Activated T-cell treated with anti-CD3 and anti-CD28 coated beads, Interleukin-2, amount 50 U/mL, for 48 hours (primary cell): ENCODE data around the gene UBL4B.

Experiments
- DNase-seq, 2 experiments: peaks; one replicate each; pipeline ENCODE4 v3.0.0-alpha.2; 2020

The UBL4B gene

GRCh38 chr1:110118636-110119396 is 6.6 kb downstream of the UBL4B start:
- peak; percentile 32 to 43 for DNase-seq

- no peak for DNase-seq
Measured at GRCh38 chr1:110119843-110120242, 7.6 kb downstream of the UBL4B start.

DNA sequence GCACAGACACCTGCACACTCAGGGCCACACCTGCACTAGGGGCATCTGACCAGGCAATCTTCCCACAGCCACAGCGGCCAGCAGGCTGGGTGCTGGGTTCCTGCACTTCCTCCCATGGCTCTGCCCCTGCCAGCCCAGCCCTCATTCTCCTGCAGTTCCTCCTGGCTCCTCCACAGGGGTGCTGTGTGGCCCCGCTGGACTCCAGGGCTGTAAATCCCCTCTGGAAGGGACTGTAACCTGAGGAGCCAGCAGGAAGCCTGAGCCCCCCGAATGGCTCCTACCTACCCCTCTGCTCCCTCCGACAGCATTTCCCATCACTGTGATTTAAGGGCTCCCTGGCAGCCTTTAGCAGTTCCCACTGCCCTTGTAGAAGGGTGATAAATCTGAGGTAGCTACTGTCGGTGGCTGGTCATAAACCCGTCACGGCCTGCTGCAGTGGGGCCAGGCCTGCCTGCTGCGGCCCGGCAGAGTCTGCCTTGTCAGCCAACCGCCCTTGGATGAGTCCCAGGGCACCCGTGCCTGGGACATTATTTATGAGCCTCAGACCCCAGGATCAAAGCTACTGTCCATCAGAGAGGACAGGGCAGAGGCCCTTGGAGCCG is 8.8 kb downstream of the UBL4B start:
- DNase-seq, result no peak

GRCh38 chr1:110123224-110123623 is 11.0 kb downstream of the UBL4B start:
- no peak for DNase-seq

DNA sequence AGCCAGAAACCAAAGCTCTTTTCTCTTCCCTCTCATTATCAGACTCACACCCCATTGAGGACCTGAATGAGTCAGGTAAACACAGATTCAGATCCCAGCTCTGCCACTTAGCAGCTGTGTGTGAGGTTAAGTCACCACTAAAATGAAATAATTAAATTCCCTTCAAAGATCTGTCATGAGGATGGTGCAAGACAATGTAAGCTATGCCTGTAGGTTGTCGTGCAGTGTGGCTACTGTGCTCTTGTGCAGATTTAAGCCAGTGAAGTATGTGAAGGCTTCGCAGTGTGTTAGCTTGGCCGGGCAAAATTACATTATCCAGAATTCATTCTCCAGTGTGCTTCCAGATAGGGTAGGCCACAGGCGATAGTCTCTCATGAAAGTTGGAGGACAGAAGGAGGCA is 13.6 kb downstream of the UBL4B start:
- no peak for DNase-seq

- DNase-seq, result peak in 1 of 2 experiments; percentile 37
Measured at GRCh38 chr1:110130113-110130591, 17.9 kb downstream of the UBL4B start.

DNA sequence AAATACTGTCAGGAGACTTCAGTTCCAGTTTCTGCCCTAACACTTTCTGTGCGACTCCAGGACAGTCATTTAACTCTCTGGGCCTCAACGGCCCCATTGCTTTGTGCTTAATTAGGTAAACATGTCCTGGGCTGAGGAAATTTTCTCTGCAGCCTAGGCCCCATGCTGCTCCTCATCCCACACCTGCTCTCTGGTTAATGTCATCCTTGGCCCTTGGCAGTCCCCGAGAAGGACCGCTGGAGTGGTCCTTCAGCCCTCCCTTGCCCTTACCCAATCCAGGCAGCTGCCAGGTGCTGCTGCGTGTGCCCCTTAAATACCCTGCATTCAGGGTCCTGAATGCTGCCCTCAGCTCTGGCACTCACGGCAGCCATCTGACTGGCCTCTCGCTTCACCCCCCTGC is 18.7 kb downstream of the UBL4B start:
- no peak for DNase-seq

DNA sequence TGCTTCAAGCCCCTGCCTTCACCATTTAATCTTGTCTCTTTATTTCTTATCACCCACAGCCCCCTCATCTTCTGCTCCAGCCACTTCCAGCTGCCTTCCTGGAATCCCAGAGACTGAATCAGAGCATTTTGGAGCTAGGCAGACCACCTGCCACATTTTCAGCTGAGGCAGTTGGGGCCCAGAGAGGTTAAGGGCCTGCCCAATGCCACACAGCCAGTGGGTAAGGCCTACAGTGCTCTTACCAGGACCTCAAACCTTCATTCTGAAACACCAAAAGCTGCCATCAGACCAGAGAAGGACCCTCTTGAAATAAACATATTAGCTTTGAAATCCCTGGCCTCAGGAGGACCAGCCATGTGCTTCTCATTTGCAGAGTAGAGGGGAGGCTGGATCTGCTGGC is 20.4 kb downstream of the UBL4B start:
- DNase-seq, result no peak

GRCh38 chr1:110133436-110133835 is 21.2 kb downstream of the UBL4B start:
- no peak for DNase-seq

DNA sequence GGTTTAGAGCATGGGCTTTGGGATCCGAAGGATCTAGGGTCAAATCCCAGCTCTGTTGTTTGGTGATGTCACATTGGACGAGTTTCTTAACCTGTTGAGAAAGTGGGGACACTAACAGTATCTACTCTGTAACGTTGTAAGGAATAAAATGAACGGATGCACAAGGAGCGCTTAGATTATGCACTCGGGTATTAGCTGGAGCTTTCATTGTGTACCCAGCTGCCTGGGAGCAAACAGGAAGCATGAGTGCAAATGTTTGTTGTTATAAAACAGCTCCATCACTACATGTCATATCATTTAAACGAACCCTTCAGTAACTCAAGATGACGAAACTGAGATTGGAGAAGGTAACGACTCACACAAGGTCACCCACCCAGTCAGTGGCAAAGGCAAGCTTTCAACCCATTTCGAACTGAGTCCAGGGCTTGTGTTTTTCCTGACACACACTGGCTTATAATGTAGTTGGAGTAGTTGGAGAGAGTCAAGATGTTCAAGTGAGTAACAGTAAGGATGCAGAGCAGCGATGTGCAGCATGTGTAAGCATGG is 21.9 kb downstream of the UBL4B start:
- no peak for DNase-seq

- no peak for DNase-seq
Measured at GRCh38 chr1:110135246-110135645, 23.0 kb downstream of the UBL4B start.

GRCh38 chr1:110135666-110136065 is 23.4 kb downstream of the UBL4B start:
- no peak for DNase-seq

DNA sequence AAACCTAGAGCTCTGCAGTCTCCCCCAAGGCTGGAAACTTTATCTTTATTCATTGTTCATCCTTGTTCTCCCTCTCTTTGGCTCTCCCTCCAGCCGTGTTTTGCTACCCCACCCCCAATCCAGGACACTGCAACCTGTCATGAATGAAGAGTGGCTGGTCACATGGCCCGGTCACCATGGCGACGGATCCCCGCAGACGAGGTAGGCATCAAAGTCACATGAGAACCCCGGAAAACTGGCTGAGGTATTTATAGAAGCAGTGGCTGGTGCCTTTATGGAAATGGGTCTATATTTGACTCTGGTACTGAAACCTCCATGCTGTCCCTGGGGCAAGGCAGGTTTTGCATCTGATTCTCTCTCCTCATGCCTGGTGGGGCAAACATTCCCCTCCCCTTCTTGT is 24.7 kb downstream of the UBL4B start:
- DNase-seq, result peak in 1 of 2 experiments; percentile 37

DNA sequence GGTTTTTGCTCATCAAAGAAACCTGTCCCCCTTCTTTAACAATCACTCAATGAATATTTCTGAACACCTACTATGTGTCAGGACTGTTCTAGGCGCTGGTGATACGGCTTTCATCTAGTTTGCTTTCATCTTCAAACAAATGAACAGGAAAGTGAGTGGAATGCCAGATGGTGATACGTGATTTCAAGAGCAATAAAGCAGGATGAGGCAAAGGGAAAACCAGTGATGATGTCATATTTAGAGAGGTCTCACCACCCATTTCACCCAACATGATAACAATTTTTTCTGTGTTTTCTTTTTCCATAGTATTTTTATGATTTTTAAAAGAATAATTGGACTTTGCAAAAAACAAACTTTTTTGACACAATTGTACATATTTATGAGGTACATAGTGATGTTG is 26.7 kb downstream of the UBL4B start:
- no peak for DNase-seq

DNA sequence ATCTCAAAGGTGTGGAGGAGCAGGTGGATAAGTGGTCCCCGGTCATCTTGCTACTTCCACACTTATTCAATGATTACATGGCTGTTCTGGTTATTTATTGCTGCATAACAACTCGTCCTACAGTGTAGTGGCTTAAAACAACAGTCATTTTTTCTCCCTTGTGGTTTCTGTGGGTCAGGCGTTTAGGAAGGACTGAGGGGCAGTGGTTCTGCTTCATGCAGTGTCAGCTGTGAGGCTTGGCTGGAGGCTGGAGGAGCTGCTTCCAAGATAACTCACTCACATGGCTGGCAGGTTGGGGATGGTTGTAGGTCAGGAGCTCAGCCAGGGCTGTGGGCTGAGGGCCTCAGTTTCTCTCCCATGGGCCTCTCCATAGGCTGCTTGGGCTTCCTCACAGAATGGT is 32.1 kb downstream of the UBL4B start:
- DNase-seq, result no peak

- DNase-seq, result no peak
Measured at GRCh38 chr1:110148961-110149360, 36.7 kb downstream of the UBL4B start.

- peak; percentile 75 to 80 for DNase-seq
Measured at GRCh38 chr1:110150330-110151174, 38.3 kb downstream of the UBL4B start, which contains the start of gene SLC6A17. Gene SLC6A17 (plus strand): TSS chr1:110150494. CDS start chr1:110166930, 16,436 bp downstream.

GRCh38 chr1:110151175-110151669 is 39.0 kb downstream of the UBL4B start:
- DNase-seq, result no peak

DNA sequence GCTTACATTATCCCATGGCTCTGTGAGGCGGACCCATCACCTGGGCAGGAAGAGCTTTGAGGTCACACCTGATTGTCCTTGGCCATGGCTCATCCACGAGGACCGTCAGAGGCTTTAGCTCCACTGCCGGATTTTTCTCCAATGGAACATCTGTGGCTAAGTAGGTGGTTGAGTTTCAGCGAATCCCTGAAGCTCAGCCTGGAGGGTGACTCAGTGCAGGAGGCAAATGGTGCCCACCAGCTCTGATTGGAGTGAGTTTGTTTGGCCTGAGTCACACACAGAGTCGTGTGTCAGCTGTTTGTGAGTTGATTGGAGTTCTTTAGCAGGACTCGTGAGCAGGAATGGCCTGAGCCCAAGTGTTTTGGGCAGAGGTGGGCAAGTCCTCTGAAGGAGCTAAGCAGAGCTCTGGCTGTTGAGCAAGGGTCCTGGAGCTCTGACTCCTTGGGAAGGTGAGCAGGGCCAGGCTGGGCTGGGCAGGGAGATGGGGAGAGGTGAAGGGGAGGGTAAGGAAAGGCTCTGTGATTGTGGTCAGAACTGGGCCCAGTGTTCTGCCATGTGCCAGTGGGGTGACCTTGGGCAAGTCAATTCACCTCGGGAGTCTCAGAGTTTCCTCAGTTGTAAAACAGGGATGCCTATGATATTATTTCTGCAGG is 40.0 kb downstream of the UBL4B start:
- DNase-seq, result no peak

DNA sequence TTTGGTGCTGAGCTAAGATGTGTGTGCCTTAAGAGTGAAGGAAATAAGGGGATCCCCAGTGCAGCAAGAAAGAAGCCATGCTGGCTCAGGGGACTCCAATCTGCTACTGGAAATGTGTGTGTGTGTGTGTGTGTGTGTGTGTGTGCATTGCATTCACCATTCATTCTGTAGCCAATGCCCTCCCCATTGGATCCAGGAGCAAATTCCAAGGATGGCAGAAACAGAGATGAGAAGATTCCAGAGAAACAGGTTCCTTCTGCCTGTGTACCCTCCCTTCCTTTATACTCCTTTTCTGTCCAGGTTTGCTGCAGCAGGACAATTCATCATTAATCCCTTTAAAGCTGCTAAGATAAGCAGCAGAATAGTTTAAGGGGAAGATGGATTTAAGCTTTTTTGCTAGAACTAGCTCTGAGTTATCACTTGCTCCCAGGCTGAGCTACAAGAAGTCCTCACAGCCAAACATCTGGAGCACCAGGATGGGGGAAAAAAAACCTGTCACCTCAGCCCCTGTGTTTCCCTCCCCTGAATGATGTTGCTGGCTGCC is 41.2 kb downstream of the UBL4B start:
- no peak for DNase-seq

- DNase-seq, result peak; percentile 45 to 67
Measured at GRCh38 chr1:110155878-110156522, 43.8 kb downstream of the UBL4B start.

GRCh38 chr1:110158261-110158660 is 46.0 kb downstream of the UBL4B start:
- DNase-seq, result no peak
